ENCODE data around the gene TSPEAR.

GRCh38 chr21:44752671-44753235, 41.4 kb upstream of the TSPEAR start:
- no peak for TF ChIP-seq CTCF (IDR thresholded peaks at IDR 0.05)
- TF ChIP-seq POLR2A (IDR thresholded peaks at IDR 0.05), result no peak

All from right lobe of liver (tissue), 4 donors.